ENCODE measurements around the gene BOC. TPM values are rescaled to one million over a fixed set of nuclear protein-coding genes. Genes with fewer than 3 reads are reported as not detected.

Gene BOC
- total RNA-seq, 4 donors from 2014 or later: 13.7 to 75.7 (median 24.1) TPM

DNA sequence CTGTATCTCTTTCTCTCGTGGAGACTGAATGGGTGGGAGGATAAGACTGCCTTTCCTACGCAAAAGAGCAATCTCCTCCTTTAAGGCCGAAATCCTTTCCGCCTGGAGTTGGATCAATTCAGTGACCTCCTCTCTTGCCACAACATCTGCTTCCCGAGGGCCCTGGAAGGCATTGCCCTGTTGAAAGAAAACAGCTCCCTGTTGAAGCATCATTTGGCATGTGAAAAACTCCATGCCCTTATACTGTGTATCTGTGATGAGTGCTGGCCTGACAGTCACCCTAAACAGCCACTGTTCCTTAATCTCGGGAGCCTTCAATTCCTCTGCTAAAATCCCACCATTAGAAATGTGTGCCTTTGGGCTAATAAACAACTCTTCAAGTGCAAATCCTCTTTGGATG is 80.2 kb downstream of the BOC start:
- no peaks in the 10 kb centered on the region for H3K9me3 ChIP-seq
- WGBS, 2 donors: 60 to 62% methylated on average over 6 of the region's 6 CpGs
- DNase-seq: no peak
- intact Hi-C loops (cut with DNase I): no loop called here
- peaks cover 3 to 27% (median 13%) of the 10 kb centered on the region in 3 donors for H3K4me1 ChIP-seq
- H3K27me3 ChIP-seq: no peaks in the 10 kb centered on the region
- no peak for TF ChIP-seq POLR2A (IDR thresholded peaks at IDR 0.05)
- TF ChIP-seq, protein P1, sequence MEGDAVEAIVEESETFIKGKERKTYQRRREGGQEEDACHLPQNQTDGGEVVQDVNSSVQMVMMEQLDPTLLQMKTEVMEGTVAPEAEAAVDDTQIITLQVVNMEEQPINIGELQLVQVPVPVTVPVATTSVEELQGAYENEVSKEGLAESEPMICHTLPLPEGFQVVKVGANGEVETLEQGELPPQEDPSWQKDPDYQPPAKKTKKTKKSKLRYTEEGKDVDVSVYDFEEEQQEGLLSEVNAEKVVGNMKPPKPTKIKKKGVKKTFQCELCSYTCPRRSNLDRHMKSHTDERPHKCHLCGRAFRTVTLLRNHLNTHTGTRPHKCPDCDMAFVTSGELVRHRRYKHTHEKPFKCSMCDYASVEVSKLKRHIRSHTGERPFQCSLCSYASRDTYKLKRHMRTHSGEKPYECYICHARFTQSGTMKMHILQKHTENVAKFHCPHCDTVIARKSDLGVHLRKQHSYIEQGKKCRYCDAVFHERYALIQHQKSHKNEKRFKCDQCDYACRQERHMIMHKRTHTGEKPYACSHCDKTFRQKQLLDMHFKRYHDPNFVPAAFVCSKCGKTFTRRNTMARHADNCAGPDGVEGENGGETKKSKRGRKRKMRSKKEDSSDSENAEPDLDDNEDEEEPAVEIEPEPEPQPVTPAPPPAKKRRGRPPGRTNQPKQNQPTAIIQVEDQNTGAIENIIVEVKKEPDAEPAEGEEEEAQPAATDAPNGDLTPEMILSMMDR (IDR thresholded peaks at IDR 0.05): no peak
- no peaks in the 10 kb centered on the region for H3K36me3 ChIP-seq
- H3K4me3 ChIP-seq: no peak overlapping the region
- H3K27ac ChIP-seq: peak overlapping the region in 2 of 4 donors; percentile 9 to 41

DNA sequence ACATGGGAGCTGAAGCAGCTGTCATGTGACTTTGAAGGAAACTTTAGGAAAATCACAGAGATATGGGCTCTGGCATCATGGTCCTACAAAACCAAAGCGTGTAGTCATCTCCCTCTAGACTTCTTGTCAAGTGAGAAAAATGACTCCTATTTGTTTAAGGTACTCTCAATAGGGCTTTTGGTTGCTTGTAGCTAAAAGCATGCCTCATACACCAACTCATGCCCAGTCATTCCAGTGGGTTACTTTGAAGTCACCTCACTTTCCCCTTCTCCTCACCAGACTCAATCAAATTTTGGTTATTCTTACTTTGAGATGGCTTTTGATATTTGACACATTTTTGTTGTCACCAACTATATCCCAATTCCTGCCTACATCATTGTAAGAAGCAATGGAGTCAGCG is 81.6 kb downstream of the BOC start:
- WGBS, 2 donors: 88 to 95% methylated on average over 2 of the region's 2 CpGs
- Histone ChIP-seq H3K4me3 (no peak overlapping the region), H3K27me3 (no peaks in the 10 kb centered on the region), H3K4me1 (peaks cover 0 to 13% (median 1%) of the 10 kb centered on the region in 3 donors), H3K36me3 (no peaks in the 10 kb centered on the region), H3K9me3 (no peaks in the 10 kb centered on the region), H3K27ac (no peak overlapping the region)
- DNase-seq: no peak
- intact Hi-C loops (cut with DNase I): no loop called here
- TF ChIP-seq, protein P1 (IDR thresholded peaks at IDR 0.05): no peak
- no peak for TF ChIP-seq POLR2A (IDR thresholded peaks at IDR 0.05)

GRCh38 chr3:113293348-113293747 is 82.0 kb downstream of the BOC start:
- Histone ChIP-seq H3K4me3 (no peak overlapping the region), H3K27me3 (no peaks in the 10 kb centered on the region), H3K27ac (no peak overlapping the region), H3K4me1 (peaks cover 0 to 9% (median 0%) of the 10 kb centered on the region in 3 donors), H3K36me3 (no peaks in the 10 kb centered on the region), H3K9me3 (no peaks in the 10 kb centered on the region)
- WGBS, 2 donors: 15 to 33% methylated on average over 1 of the region's 1 CpG
- intact Hi-C loops (cut with DNase I): no loop called here
- TF ChIP-seq, protein P1 (IDR thresholded peaks at IDR 0.05): no peak
- no peak for TF ChIP-seq POLR2A (IDR thresholded peaks at IDR 0.05)
- DNase-seq: no peak

GRCh38 chr3:113295463-113295862 is 84.1 kb downstream of the BOC start:
- Histone ChIP-seq H3K36me3 (no peaks in the 10 kb centered on the region), H3K27me3 (no peaks in the 10 kb centered on the region), H3K9me3 (no peaks in the 10 kb centered on the region), H3K27ac (no peak overlapping the region), H3K4me3 (no peak overlapping the region), H3K4me1 (no peaks in the 10 kb centered on the region)
- intact Hi-C loops (cut with DNase I): no loop called here
- DNase-seq: no peak
- TF ChIP-seq POLR2A (IDR thresholded peaks at IDR 0.05): no peak
- TF ChIP-seq, protein P1 (IDR thresholded peaks at IDR 0.05): no peak

DNA sequence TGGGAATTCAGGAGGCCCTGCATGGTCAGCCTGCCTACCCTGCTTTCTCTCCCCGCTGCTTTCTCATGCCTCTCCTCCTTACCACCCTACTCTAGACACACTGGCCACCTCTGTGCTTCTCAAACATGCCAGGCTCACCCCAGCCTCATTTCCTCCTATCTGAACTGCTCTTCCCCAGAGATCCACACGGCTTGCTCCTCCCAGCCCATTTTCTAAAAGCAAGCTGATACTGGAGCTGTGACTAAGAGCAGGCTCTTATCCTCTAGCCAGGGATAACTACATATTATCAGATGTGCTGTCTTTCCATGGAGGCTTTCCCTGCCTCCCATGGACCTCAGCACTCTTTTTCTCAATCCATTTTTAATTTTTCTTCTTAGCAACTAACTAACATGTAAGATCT is 85.9 kb downstream of the BOC start:
- Histone ChIP-seq H3K9me3 (no peaks in the 10 kb centered on the region), H3K4me3 (no peak overlapping the region), H3K4me1 (no peaks in the 10 kb centered on the region), H3K36me3 (no peaks in the 10 kb centered on the region), H3K27me3 (no peaks in the 10 kb centered on the region), H3K27ac (no peak overlapping the region)
- intact Hi-C loops (cut with DNase I): no loop called here
- no peak for DNase-seq
- WGBS, 2 donors: 60 to 67% methylated on average over 2 of the region's 2 CpGs
- TF ChIP-seq POLR2A (IDR thresholded peaks at IDR 0.05): no peak
- TF ChIP-seq, protein P1 (IDR thresholded peaks at IDR 0.05): no peak
